ENCODE results near the gene COL4A1.

COL4A1 gene

GRCh38 chr13:110272651-110273050, 34.3 kb downstream of the COL4A1 start:
- DNase-seq = no peak

- no peak for DNase-seq
Observed at GRCh38 chr13:110272227-110272626, 34.7 kb downstream of the COL4A1 start.

GRCh38 chr13:110271313-110271712, 35.6 kb downstream of the COL4A1 start:
- DNase-seq = no peak

DNA sequence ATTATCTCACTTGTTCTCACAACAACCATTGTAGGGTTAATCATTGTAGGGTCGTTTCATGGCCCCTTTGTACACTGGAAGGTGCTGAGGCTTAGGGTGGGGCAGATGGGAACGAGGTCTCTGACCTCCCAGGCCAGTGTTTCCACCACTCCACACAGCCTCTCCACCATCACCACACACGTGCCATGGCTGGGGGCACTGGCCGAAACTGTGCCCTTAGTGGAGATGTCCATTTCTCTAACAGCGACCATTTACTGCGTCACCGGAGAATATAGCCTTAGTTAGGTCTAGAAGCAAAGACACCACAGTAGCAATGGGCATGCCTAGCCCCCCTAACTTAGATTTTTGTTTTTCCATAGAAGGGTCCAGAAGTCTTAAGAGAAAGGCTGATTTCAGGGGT, 36.5 kb downstream of the COL4A1 start:
- DNase-seq = no peak

GRCh38 chr13:110269509-110270185, 37.3 kb downstream of the COL4A1 start:
- DNase-seq = no peak

- no peak for DNase-seq
Observed at GRCh38 chr13:110268576-110269185, 38.3 kb downstream of the COL4A1 start.

GRCh38 chr13:110268061-110268460, 38.9 kb downstream of the COL4A1 start:
- no peak for DNase-seq

DNA sequence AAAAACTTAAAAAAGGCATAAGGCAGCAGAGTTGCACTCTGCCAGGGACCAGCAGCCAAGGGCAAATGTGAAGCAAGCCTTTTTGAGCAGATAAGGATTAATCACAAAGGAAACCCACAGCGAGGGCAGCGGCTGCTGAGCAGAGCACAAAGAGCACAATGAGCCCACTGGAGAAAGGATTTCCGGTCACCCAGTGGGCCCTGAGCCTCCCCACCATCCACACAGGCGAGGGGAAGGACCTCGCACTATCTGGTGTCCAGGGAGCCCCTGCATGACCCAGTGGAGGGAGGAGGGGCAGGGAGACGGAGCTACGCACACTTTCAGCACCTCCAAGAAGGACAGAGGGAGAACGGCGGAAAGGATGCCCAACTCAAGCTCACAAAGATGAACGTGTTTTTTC, 40.0 kb downstream of the COL4A1 start:
- no peak for DNase-seq

- no peak for DNase-seq
Observed at GRCh38 chr13:110266431-110266809, 40.5 kb downstream of the COL4A1 start.

DNA sequence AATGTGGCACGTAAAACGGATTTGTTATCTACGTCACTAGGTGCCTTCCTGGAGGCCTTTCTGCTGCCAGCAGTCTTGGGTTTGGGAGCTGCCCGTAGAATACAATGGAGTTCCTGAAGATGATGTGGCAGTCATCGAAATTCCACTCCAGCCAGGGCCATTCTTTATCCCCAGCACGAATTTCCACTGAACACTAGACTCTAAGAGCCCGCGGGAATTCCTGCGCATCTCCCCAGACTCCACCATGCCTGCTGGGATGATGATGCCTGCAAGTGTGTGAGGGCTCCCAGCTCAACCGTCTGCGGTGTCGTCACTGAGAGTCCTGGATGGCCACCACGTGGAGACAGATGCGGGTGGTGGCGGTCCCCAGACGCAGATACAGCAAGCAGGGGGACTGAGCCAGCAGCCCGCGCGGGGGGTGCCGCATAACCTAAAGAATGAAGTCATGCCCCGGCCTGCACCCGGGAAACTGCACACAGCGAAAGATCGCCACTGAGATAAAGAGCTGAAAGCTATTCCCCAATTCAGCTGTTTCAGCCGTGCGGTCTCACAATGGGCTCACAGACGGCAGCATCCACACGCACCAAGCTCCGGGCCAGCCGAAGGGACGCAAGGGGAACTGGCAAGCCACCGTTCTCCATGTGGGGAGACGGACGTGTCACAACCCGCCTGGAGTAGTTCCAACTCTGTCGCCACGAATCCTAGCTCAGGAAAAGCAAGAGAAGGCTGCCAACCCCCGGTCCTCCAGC, 41.1 kb downstream of the COL4A1 start:
- no peak for DNase-seq

DNA sequence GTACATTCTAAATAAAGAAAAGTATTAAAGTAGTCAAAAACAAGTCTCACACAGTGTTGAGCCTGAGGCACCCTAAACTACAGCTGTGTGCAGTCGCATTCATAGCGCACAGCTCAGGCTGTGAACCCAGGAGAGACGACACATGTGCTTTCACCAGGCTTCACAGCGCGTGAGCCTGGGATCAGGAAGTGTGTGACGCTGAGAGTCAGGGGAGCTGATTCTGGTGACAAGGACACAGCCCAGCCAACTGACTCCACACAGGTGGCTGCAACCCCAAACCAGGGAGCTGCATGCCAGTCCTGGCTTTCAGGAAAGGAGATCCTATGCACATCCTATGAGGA, 41.6 kb downstream of the COL4A1 start:
- DNase-seq = no peak

- no peak for DNase-seq
Observed at GRCh38 chr13:110264685-110265275, 42.2 kb downstream of the COL4A1 start.

- DNase-seq = no peak
Observed at GRCh38 chr13:110263888-110264287, 43.1 kb downstream of the COL4A1 start.

GRCh38 chr13:110263404-110263803, 43.6 kb downstream of the COL4A1 start:
- DNase-seq = no peak

DNA sequence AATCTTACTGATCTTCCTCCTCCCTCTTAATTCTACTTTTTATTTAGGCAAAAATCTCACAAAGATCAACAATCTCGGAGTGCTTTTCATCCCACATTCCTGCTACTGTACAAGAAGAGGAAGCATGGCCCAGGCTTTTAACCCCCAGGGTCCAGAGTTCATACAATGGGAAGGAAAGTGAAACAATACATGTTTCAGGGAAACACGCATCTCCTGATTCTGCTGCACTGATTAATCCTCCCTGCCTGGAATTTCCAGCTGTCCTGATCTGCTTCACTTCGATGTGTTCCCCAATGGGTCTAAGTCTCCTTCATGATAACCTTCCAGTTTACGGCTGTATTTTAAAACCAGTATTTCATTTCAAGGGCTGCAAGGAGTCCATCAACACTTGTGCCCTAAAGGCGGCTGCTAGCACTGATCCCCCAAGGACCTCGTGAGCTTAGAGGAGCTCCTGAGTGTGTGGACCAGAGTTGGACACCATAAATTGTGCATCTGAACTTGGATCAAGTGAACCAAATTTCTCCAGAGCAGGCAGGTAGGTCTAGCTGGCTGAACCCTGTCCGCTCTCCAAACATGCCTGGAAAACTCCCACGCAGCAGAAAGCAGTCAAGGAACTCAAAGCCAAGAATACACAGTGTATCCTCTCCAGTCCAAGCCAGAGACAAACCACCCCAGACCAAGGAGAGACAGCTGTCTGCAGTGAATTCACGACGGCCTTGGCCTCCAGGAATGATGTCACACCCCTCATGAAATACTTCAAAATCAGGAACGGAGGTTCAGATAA, 44.3 kb downstream of the COL4A1 start:
- no peak for DNase-seq

DNA sequence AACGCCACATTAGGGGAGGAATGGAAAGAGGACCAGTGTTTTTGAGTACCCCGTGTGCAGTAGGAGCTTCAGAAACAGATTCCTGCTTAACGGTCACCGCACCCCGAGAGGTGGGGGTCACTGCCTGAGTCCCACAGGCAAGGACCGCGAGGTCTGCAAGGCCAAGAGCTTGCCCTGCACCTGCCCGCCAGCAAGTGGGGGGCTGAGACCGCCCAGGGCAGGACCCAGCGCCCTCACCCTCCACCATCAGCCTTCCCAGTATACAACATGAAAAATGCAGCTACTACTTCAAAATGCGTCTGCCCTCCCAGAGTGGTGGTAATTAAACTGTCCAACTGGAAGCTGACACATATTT, 44.9 kb downstream of the COL4A1 start:
- no peak for DNase-seq

GRCh38 chr13:110261166-110262081, 45.5 kb downstream of the COL4A1 start:
- no peak for DNase-seq

DNA sequence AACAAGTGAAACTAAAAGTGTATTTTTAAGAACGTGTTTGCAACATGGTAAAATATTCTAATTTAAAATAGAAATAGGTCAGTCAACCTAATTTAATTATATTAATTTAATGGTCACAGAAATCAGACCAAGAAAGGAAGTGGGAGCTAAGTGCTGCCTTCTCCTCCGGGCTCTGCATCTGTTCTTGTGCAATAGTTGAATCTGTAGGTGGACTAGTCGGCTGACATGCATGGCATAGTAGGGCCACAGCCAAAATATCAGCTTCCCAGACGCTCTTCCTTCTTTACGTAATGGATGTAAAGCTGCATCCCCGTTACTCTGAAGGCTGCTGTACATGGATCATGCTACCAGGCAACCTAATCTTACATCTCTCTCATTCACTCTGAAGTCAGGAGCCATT, 47.3 kb downstream of the COL4A1 start:
- DNase-seq = no peak

- DNase-seq = no peak
Observed at GRCh38 chr13:110258876-110259631, 47.9 kb downstream of the COL4A1 start.

GRCh38 chr13:110257408-110257807, 49.5 kb downstream of the COL4A1 start:
- DNase-seq = no peak

Measured in CD4-positive, alpha-beta T cell treated with Interleukin-10 for 1 hour (primary cell).